Activated CD8-positive, alpha-beta memory T cell treated with anti-CD3 and anti-CD28 coated beads, Interleukin-2, amount 50 U/mL, for 1 hour (primary cell): ENCODE results near the gene AHSG.
"Not testable (repeated sequence)": the region's sequence is repeated elsewhere in the genome, so short reads cannot be mapped to it uniquely, and the experiment has no call there.

Source experiments
- DNase-seq: peaks from one replicate; pipeline ENCODE4 v3.0.0-alpha.2; 2020; ENCODE audit errors: extremely low read depth

Gene AHSG

GRCh38 chr3:186617036-186617946, 4.4 kb downstream of the AHSG start:
- peak; percentile 52 for DNase-seq

- DNase-seq, result no peak
Measured at GRCh38 chr3:186618318-186618938, 5.6 kb downstream of the AHSG start.

- no peak for DNase-seq
Measured at GRCh38 chr3:186619787-186620212, 6.9 kb downstream of the AHSG start.

GRCh38 chr3:186620213-186621092, 7.6 kb downstream of the AHSG start:
- DNase-seq, result no peak

- no peak for DNase-seq
Measured at GRCh38 chr3:186621894-186622650, 9.2 kb downstream of the AHSG start.

GRCh38 chr3:186622651-186623310, 9.9 kb downstream of the AHSG start:
- no peak for DNase-seq

GRCh38 chr3:186624598-186624997, 11.7 kb downstream of the AHSG start:
- DNase-seq, result no peak

GRCh38 chr3:186625600-186626042, 12.8 kb downstream of the AHSG start:
- DNase-seq, result no peak

GRCh38 chr3:186626254-186626847, 13.5 kb downstream of the AHSG start:
- no peak for DNase-seq

GRCh38 chr3:186627852-186628414, 15.1 kb downstream of the AHSG start:
- DNase-seq, result no peak

GRCh38 chr3:186628756-186629155, 15.9 kb downstream of the AHSG start:
- DNase-seq, result no peak

GRCh38 chr3:186630950-186631641, 18.2 kb downstream of the AHSG start:
- no peak for DNase-seq

GRCh38 chr3:186633481-186633880, 20.6 kb downstream of the AHSG start:
- DNase-seq, result no peak

GRCh38 chr3:186634207-186634606, 21.3 kb downstream of the AHSG start:
- not testable (repeated sequence) for DNase-seq

- no peak for DNase-seq
Measured at GRCh38 chr3:186635532-186635931, 22.7 kb downstream of the AHSG start.

GRCh38 chr3:186636536-186636935, 23.7 kb downstream of the AHSG start:
- no peak for DNase-seq

- DNase-seq, result no peak
Measured at GRCh38 chr3:186637686-186638085, 24.8 kb downstream of the AHSG start.

GRCh38 chr3:186638259-186638658, 25.4 kb downstream of the AHSG start:
- DNase-seq, result no peak

GRCh38 chr3:186639778-186640472, 27.1 kb downstream of the AHSG start, which contains the start of gene FETUB:
Gene FETUB (plus strand): TSS chr3:186640399. CDS start chr3:186640461, 62 bp downstream.
- no peak for DNase-seq
